ENCODE results near the gene RTTN.

The RTTN gene

DNA sequence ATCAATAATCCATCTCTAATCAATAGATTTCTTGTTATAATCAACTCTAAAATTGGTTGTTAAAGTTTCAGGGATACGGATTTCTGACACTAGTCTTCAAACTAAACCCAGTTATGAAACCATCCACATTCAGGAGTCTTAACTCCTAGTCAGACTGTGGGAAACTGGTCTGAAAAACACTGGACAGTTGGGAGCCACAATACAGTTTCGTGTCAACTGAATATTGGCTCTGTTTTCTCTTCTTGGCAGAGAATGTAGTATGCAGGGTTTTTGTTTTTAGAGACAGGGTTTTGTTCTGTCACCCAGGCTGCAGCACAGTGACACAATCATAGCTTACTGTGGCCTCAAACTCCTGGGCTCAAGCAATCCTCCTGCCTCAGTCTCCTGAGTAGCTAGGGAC, 123.1 kb downstream of the RTTN start:
- Histone ChIP-seq H3K27me3 (ENCODE audit: low read length) (no peaks in the 10 kb centered on the region), H3F3A (ENCODE audit: insufficient read depth) (peaks cover 7% of the 10 kb centered on the region)

DNA sequence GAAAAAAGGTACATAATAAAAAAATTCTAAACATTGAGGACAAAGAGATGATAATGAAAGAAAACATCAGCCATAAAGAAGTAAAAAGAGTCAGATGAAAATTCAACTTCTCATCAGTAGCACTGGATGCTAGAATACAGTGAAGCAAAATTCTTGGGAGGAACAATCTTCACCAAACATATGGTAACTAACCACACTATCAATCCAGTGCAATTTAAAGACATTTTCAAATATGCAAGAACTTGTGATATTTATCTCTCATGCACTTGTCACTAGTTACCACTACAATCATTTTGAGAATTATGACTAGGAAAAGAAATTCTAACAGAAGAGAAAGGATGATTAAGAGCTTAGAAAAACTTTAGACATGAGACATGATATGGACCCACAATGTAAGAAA, 127.4 kb downstream of the RTTN start:
- peaks cover 18% of the 10 kb centered on the region; the same call in 1 of the 2 replicates for H3K36me3 ChIP-seq (ENCODE audit: low read length)
- no peak overlapping the region for H3K27ac ChIP-seq (ENCODE audit: low read depth, low read length)
- no peaks in the 10 kb centered on the region for H3F3A ChIP-seq (ENCODE audit: insufficient read depth)
- no peak overlapping the region for H3K9ac ChIP-seq (ENCODE audit: low read length)
- H2AFZ ChIP-seq (ENCODE audit: low read depth, low read length, severe bottlenecking): no peak overlapping the region
- no peaks in the 10 kb centered on the region for H3K27me3 ChIP-seq (ENCODE audit: low read length)
- no peaks in the 10 kb centered on the region for H4K20me1 ChIP-seq (ENCODE audit: low read depth, low read length)
- no peak overlapping the region for H3K4me3 ChIP-seq (ENCODE audit: insufficient read depth, low read length, poor library complexity, severe bottlenecking)
- no peak overlapping the region for H3K4me2 ChIP-seq (ENCODE audit: low read depth, low read length, poor library complexity, severe bottlenecking)
- no peak for TF ChIP-seq EZH2phosphoT487 (conservative IDR thresholded peaks at IDR 0.05; ENCODE audit: low read length)
- TF ChIP-seq, protein P1, sequence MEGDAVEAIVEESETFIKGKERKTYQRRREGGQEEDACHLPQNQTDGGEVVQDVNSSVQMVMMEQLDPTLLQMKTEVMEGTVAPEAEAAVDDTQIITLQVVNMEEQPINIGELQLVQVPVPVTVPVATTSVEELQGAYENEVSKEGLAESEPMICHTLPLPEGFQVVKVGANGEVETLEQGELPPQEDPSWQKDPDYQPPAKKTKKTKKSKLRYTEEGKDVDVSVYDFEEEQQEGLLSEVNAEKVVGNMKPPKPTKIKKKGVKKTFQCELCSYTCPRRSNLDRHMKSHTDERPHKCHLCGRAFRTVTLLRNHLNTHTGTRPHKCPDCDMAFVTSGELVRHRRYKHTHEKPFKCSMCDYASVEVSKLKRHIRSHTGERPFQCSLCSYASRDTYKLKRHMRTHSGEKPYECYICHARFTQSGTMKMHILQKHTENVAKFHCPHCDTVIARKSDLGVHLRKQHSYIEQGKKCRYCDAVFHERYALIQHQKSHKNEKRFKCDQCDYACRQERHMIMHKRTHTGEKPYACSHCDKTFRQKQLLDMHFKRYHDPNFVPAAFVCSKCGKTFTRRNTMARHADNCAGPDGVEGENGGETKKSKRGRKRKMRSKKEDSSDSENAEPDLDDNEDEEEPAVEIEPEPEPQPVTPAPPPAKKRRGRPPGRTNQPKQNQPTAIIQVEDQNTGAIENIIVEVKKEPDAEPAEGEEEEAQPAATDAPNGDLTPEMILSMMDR (IDR thresholded peaks at IDR 0.05; ENCODE audit: insufficient read depth, low read length, poor library complexity, severe bottlenecking): no peak
- no peaks in the 10 kb centered on the region for H3K79me2 ChIP-seq (ENCODE audit: insufficient read depth, low read length)
- H3K9me2 ChIP-seq (replicated peaks; ENCODE audit: insufficient read depth, low read length): no peaks in the 10 kb centered on the region
- no peaks in the 10 kb centered on the region for H3K9me3 ChIP-seq (ENCODE audit: insufficient read depth, low read length)

More for the DNA sequence above, 123.1 kb downstream of the RTTN start:
- H3K4me2 ChIP-seq (ENCODE audit: low read depth, low read length, poor library complexity, severe bottlenecking): no peak overlapping the region
- H3K36me3 ChIP-seq (ENCODE audit: low read length): peaks cover 23% of the 10 kb centered on the region; the same call in 1 of the 2 replicates
- TF ChIP-seq, protein P1 (IDR thresholded peaks at IDR 0.05; ENCODE audit: insufficient read depth, low read length, poor library complexity, severe bottlenecking): no peak
- TF ChIP-seq EZH2phosphoT487 (conservative IDR thresholded peaks at IDR 0.05; ENCODE audit: low read length): no peak
- no peaks in the 10 kb centered on the region for H3K9me2 ChIP-seq (replicated peaks; ENCODE audit: insufficient read depth, low read length)
- no peak overlapping the region for H2AFZ ChIP-seq (ENCODE audit: low read depth, low read length, severe bottlenecking)
- no peak overlapping the region for H3K27ac ChIP-seq (ENCODE audit: low read depth, low read length)
- H3K9ac ChIP-seq (ENCODE audit: low read length): no peak overlapping the region
- H3K79me2 ChIP-seq (ENCODE audit: insufficient read depth, low read length): no peaks in the 10 kb centered on the region
- no peak overlapping the region for H3K4me3 ChIP-seq (ENCODE audit: insufficient read depth, low read length, poor library complexity, severe bottlenecking)
- H3K9me3 ChIP-seq (ENCODE audit: insufficient read depth, low read length): no peaks in the 10 kb centered on the region
- H4K20me1 ChIP-seq (ENCODE audit: low read depth, low read length): no peaks in the 10 kb centered on the region

DNA sequence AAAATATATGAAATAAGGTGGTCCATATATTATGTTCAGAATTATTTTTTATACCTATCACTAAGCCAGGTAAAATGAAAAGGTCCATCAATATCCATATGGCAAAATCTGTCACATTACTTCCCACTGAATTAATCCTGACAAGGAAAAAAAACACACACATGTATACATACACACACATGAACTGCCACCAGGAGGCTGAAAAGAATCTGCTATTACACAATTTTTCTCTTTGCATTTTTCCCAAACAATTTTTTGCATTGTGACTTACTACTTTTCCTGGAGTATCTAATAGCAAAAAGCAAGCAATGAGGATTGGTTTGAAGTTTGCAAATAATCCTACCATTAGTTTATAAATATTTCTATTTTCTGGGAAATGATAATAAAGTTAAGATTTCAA, 129.6 kb downstream of the RTTN start:
- no peaks in the 10 kb centered on the region for H3K9me2 ChIP-seq (replicated peaks; ENCODE audit: insufficient read depth, low read length)
- no peaks in the 10 kb centered on the region for H3F3A ChIP-seq (ENCODE audit: insufficient read depth)
- no peaks in the 10 kb centered on the region for H3K9me3 ChIP-seq (ENCODE audit: insufficient read depth, low read length)
- H3K4me2 ChIP-seq (ENCODE audit: low read depth, low read length, poor library complexity, severe bottlenecking): no peak overlapping the region
- H3K36me3 ChIP-seq (ENCODE audit: low read length): peaks cover 20% of the 10 kb centered on the region; the same call in 1 of the 2 replicates
- H3K27ac ChIP-seq (ENCODE audit: low read depth, low read length): no peak overlapping the region
- H3K27me3 ChIP-seq (ENCODE audit: low read length): no peaks in the 10 kb centered on the region
- no peak overlapping the region for H3K4me3 ChIP-seq (ENCODE audit: insufficient read depth, low read length, poor library complexity, severe bottlenecking)
- H3K9ac ChIP-seq (ENCODE audit: low read length): no peak overlapping the region
- TF ChIP-seq, protein P1 (IDR thresholded peaks at IDR 0.05; ENCODE audit: insufficient read depth, low read length, poor library complexity, severe bottlenecking): no peak
- no peak overlapping the region for H2AFZ ChIP-seq (ENCODE audit: low read depth, low read length, severe bottlenecking)
- no peaks in the 10 kb centered on the region; the same call in 1 of the 2 replicates for H4K20me1 ChIP-seq (ENCODE audit: low read depth, low read length)
- H3K79me2 ChIP-seq (ENCODE audit: insufficient read depth, low read length): no peaks in the 10 kb centered on the region

Data from SU-DHL-6 (cell line).